Measurements from ENCODE around the gene STK17B. TPM values are rescaled to one million over a fixed set of nuclear protein-coding genes. Genes with fewer than 3 reads are reported as not detected.

STK17B gene
- polyA plus RNA-seq, 1 experiment: 31.8 TPM

- no peak for TF ChIP-seq CTCF (IDR thresholded peaks at IDR 0.05; ENCODE audit: low read depth, low read length)
- H3K27me3 ChIP-seq (ENCODE audit: control insufficient read depth, insufficient read depth, low read length): no peaks in the 10 kb centered on the region
- H3K9me3 ChIP-seq (ENCODE audit: control insufficient read depth, insufficient read depth, low read length): no peaks in the 10 kb centered on the region
- CTCF ChIA-PET: interaction anchor here (1.0 kb wide), 1 partner anchor 82 kb away, joined by 3 read pairs; no protein-coding TSS in a partner anchor
- H3K4me3 ChIP-seq (ENCODE audit: low read depth, low read length): no peak overlapping the region
- DNase-seq (ENCODE audit: low read depth, low spot score): no peak
- POLR2A ChIA-PET: no interaction called here
- no peak overlapping the region for H3K27ac ChIP-seq (ENCODE audit: low read depth, low read length)
These were observed 44.0 kb upstream of the STK17B start for GRCh38 chr2:196215376-196215775.

GRCh38 chr2:196214156-196214555 is 42.8 kb upstream of the STK17B start:
- no peak for TF ChIP-seq CTCF (IDR thresholded peaks at IDR 0.05; ENCODE audit: low read depth, low read length)
- CTCF ChIA-PET: no interaction called here
- Histone ChIP-seq H3K27me3 (ENCODE audit: control insufficient read depth, insufficient read depth, low read length) (no peaks in the 10 kb centered on the region), H3K27ac (ENCODE audit: low read depth, low read length) (no peak overlapping the region), H3K4me3 (ENCODE audit: low read depth, low read length) (no peak overlapping the region), H3K9me3 (ENCODE audit: control insufficient read depth, insufficient read depth, low read length) (no peaks in the 10 kb centered on the region)
- POLR2A ChIA-PET: no interaction called here
- DNase-seq (ENCODE audit: low read depth, low spot score): no peak

- no peak overlapping the region for H3K4me3 ChIP-seq (ENCODE audit: low read depth, low read length)
- no peak for DNase-seq (ENCODE audit: low read depth, low spot score)
- POLR2A ChIA-PET: no interaction called here
- no peak for TF ChIP-seq CTCF (IDR thresholded peaks at IDR 0.05; ENCODE audit: low read depth, low read length)
- H3K9me3 ChIP-seq (ENCODE audit: control insufficient read depth, insufficient read depth, low read length): no peaks in the 10 kb centered on the region
- H3K27ac ChIP-seq (ENCODE audit: low read depth, low read length): no peak overlapping the region
- H3K27me3 ChIP-seq (ENCODE audit: control insufficient read depth, insufficient read depth, low read length): no peaks in the 10 kb centered on the region
- CTCF ChIA-PET: no interaction called here
These were observed 42.0 kb upstream of the STK17B start for GRCh38 chr2:196213252-196213980.

- Histone ChIP-seq H3K27ac (ENCODE audit: low read depth, low read length) (no peak overlapping the region), H3K4me3 (ENCODE audit: low read depth, low read length) (no peak overlapping the region), H3K9me3 (ENCODE audit: control insufficient read depth, insufficient read depth, low read length) (no peaks in the 10 kb centered on the region), H3K27me3 (ENCODE audit: control insufficient read depth, insufficient read depth, low read length) (no peaks in the 10 kb centered on the region)
- CTCF ChIA-PET: no interaction called here
- no peak for DNase-seq (ENCODE audit: low read depth, low spot score)
- TF ChIP-seq CTCF (IDR thresholded peaks at IDR 0.05; ENCODE audit: low read depth, low read length): no peak
- POLR2A ChIA-PET: no interaction called here
These were observed 37.5 kb upstream of the STK17B start for GRCh38 chr2:196208915-196209314.

- Histone ChIP-seq H3K4me3 (ENCODE audit: low read depth, low read length) (no peak overlapping the region), H3K27ac (ENCODE audit: low read depth, low read length) (no peak overlapping the region), H3K27me3 (ENCODE audit: control insufficient read depth, insufficient read depth, low read length) (no peaks in the 10 kb centered on the region), H3K9me3 (ENCODE audit: control insufficient read depth, insufficient read depth, low read length) (no peaks in the 10 kb centered on the region)
- ChIA-PET POLR2A (no interaction called here), CTCF (no interaction called here)
- DNase-seq (ENCODE audit: low read depth, low spot score): no peak
- no peak for TF ChIP-seq CTCF (IDR thresholded peaks at IDR 0.05; ENCODE audit: low read depth, low read length)
These were observed 35.4 kb upstream of the STK17B start for GRCh38 chr2:196206804-196207203.
